C4-2B (cell line): ENCODE measurements around the gene SLC6A17.

ENCODE experiments used
- ZFX ChIP-seq: fragments of 450-650 bp; IDR thresholded peaks from 2 replicates; pipeline ENCODE4 v1.6.1; 2017
- TF ChIP-seq, protein P1 (sequence below): fragments of 450-650 bp; conservative IDR thresholded peaks from 2 replicates; pipeline ENCODE4 v1.5.1; 2017; ENCODE audit warnings: mild to moderate bottlenecking

DNA sequence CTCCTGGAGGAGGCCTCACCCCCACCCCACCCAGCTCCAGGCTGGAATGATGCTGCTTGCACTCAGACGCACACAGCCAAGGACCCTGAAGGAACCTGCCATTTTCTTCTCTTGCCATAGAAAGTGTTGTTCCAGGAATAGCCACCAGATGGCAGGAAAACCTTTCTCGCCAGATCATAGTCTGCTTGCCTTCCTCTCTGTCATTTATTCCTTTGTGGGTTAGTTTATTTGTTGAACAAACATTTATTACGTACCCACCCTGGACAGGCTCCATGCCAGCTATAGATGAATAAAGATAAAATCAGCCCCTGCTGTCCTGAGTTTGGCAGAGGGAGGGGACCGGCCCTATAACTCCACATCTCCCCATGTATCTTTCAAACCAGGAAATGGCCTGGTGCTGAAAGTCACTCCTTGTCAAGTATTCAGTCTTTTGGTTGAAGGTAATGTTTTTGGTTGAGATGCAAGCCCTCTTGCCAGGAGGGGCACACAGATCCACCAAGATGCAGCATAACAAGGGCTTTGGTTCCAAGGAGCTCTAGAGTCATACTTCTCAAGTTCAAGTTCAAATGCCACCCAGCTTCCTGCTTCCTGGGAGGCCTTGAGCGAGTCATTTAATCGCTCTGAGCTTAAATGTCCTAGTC lies 52.8 kb downstream of the SLC6A17 start:
- TF ChIP-seq, protein P1, sequence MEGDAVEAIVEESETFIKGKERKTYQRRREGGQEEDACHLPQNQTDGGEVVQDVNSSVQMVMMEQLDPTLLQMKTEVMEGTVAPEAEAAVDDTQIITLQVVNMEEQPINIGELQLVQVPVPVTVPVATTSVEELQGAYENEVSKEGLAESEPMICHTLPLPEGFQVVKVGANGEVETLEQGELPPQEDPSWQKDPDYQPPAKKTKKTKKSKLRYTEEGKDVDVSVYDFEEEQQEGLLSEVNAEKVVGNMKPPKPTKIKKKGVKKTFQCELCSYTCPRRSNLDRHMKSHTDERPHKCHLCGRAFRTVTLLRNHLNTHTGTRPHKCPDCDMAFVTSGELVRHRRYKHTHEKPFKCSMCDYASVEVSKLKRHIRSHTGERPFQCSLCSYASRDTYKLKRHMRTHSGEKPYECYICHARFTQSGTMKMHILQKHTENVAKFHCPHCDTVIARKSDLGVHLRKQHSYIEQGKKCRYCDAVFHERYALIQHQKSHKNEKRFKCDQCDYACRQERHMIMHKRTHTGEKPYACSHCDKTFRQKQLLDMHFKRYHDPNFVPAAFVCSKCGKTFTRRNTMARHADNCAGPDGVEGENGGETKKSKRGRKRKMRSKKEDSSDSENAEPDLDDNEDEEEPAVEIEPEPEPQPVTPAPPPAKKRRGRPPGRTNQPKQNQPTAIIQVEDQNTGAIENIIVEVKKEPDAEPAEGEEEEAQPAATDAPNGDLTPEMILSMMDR = peak; percentile 93
- TF ChIP-seq ZFX = no peak
